Measurements from ENCODE around the gene EXO5. TPM values are rescaled to one million over a fixed set of nuclear protein-coding genes. Genes with fewer than 3 reads are reported as not detected.

EXO5 gene
- total and polyA plus RNA-seq, 2 of the 13 experiments (the other 11 are each of a cell fraction or from before 2014, with no cell fraction given) = 9.9 to 20.5 TPM

DNA sequence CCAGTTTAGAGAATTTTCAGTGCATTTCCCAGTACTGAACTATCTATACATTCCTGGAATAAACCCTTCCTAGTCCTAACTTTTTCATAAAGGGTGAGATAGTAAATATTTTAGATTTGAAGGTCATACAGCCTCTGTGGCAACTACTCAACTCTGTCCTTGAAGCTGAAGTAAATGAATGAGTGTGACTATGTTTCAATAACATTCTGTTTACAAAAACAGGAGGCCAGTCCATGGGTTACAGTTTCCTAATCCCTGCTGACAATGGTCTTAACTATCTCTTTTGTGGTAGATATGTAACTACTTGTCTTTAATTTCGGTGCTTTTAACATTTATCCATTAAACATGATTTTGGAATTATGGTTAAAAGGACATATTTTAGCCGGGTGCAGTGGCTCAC, 27.2 kb downstream of the EXO5 start (continued):
- TF ChIP-seq, protein P1, sequence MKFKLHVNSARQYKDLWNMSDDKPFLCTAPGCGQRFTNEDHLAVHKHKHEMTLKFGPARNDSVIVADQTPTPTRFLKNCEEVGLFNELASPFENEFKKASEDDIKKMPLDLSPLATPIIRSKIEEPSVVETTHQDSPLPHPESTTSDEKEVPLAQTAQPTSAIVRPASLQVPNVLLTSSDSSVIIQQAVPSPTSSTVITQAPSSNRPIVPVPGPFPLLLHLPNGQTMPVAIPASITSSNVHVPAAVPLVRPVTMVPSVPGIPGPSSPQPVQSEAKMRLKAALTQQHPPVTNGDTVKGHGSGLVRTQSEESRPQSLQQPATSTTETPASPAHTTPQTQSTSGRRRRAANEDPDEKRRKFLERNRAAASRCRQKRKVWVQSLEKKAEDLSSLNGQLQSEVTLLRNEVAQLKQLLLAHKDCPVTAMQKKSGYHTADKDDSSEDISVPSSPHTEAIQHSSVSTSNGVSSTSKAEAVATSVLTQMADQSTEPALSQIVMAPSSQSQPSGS (CRISPR knock-in tag; IDR thresholded peaks at IDR 0.05) = peak; percentile 47; the same call in 1 of the 2 replicates
- TF ChIP-seq ZEB1 (IDR thresholded peaks at IDR 0.05; ENCODE audit: insufficient replicate concordance, low read depth) = no peak
- TF ChIP-seq ZNF614 (CRISPR knock-in tag; IDR thresholded peaks at IDR 0.05; ENCODE audit: borderline replicate concordance) = no peak
- TF ChIP-seq HHEX (CRISPR knock-in tag; IDR thresholded peaks at IDR 0.05) = no peak
- peak; percentile 24; the same call in 1 of the 2 replicates for TF ChIP-seq ZNF878 (CRISPR knock-in tag; IDR thresholded peaks at IDR 0.05)
- no peak for TF ChIP-seq ZZZ3 (CRISPR knock-in tag; IDR thresholded peaks at IDR 0.05; ENCODE audit: borderline replicate concordance)
- no peak for TF ChIP-seq HOXA9 (CRISPR knock-in tag; IDR thresholded peaks at IDR 0.05; ENCODE audit: borderline replicate concordance)
- no peak for TF ChIP-seq CBX2 (IDR thresholded peaks at IDR 0.05; ENCODE audit: low read depth, low read length)
- no peak for TF ChIP-seq CBX2 (CRISPR knock-in tag; IDR thresholded peaks at IDR 0.05; ENCODE audit: low read depth)
- no peak for TF ChIP-seq ZNF543 (CRISPR knock-in tag; IDR thresholded peaks at IDR 0.05)
- no peak for TF ChIP-seq REXO4 (CRISPR knock-in tag; IDR thresholded peaks at IDR 0.05; ENCODE audit: borderline replicate concordance)
- TF ChIP-seq ZFY (CRISPR knock-in tag; IDR thresholded peaks at IDR 0.05) = no peak
- TF ChIP-seq ZNF33A (CRISPR knock-in tag; IDR thresholded peaks at IDR 0.05; ENCODE audit: borderline replicate concordance) = no peak
- TF ChIP-seq ZNF234 (CRISPR knock-in tag; conservative IDR thresholded peaks at IDR 0.05) = no peak
- peak; percentile 84; the same call in 1 of the 2 replicates for TF ChIP-seq SALL1 (CRISPR knock-in tag; IDR thresholded peaks at IDR 0.05)
- peak; percentile 40; the same call in 1 of the 2 replicates for TF ChIP-seq ZNF124 (CRISPR knock-in tag; IDR thresholded peaks at IDR 0.05)
- TF ChIP-seq, protein P2, sequence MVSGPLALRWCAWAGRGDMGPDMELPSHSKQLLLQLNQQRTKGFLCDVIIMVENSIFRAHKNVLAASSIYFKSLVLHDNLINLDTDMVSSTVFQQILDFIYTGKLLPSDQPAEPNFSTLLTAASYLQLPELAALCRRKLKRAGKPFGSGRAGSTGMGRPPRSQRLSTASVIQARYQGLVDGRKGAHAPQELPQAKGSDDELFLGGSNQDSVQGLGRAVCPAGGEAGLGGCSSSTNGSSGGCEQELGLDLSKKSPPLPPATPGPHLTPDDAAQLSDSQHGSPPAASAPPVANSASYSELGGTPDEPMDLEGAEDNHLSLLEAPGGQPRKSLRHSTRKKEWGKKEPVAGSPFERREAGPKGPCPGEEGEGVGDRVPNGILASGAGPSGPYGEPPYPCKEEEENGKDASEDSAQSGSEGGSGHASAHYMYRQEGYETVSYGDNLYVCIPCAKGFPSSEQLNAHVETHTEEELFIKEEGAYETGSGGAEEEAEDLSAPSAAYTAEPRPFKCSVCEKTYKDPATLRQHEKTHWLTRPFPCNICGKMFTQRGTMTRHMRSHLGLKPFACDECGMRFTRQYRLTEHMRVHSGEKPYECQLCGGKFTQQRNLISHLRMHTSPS (CRISPR knock-in tag; IDR thresholded peaks at IDR 0.05; ENCODE audit: low read depth) = no peak
- TF ChIP-seq ZNF136 (CRISPR knock-in tag; IDR thresholded peaks at IDR 0.05; ENCODE audit: low read depth) = no peak
- TF ChIP-seq, protein P3, sequence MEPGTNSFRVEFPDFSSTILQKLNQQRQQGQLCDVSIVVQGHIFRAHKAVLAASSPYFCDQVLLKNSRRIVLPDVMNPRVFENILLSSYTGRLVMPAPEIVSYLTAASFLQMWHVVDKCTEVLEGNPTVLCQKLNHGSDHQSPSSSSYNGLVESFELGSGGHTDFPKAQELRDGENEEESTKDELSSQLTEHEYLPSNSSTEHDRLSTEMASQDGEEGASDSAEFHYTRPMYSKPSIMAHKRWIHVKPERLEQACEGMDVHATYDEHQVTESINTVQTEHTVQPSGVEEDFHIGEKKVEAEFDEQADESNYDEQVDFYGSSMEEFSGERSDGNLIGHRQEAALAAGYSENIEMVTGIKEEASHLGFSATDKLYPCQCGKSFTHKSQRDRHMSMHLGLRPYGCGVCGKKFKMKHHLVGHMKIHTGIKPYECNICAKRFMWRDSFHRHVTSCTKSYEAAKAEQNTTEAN (CRISPR knock-in tag; conservative IDR thresholded peaks at IDR 0.05) = no peak; the same call in 1 of the 2 replicates
- TF ChIP-seq ZNF816 (CRISPR knock-in tag; IDR thresholded peaks at IDR 0.05; ENCODE audit: borderline replicate concordance) = no peak
- TF ChIP-seq NONO (IDR thresholded peaks at IDR 0.05) = no peak
- 0 out of 2 replicates have a peak, but pooled peaks have one; percentile 50 for TF ChIP-seq NONO (CRISPR knock-in tag; conservative IDR thresholded peaks at IDR 0.05)
- no peak for TF ChIP-seq ZNF788 (CRISPR knock-in tag; IDR thresholded peaks at IDR 0.05; ENCODE audit: borderline replicate concordance)
- TF ChIP-seq, protein P4, sequence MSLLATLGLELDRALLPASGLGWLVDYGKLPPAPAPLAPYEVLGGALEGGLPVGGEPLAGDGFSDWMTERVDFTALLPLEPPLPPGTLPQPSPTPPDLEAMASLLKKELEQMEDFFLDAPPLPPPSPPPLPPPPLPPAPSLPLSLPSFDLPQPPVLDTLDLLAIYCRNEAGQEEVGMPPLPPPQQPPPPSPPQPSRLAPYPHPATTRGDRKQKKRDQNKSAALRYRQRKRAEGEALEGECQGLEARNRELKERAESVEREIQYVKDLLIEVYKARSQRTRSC (CRISPR knock-in tag; IDR thresholded peaks at IDR 0.05; ENCODE audit: low read depth) = no peak
- TF ChIP-seq ZNF713 (CRISPR knock-in tag; IDR thresholded peaks at IDR 0.05) = no peak
- no peak for TF ChIP-seq ZNF333 (CRISPR knock-in tag; IDR thresholded peaks at IDR 0.05; ENCODE audit: borderline replicate concordance)
- TF ChIP-seq NR2F6 (IDR thresholded peaks at IDR 0.05) = peak; percentile 64
- peak; percentile 62; the same call in 1 of the 2 replicates for TF ChIP-seq NR2F6 (CRISPR knock-in tag; IDR thresholded peaks at IDR 0.05)
- TF ChIP-seq ZNF790 (CRISPR knock-in tag; IDR thresholded peaks at IDR 0.05; ENCODE audit: borderline replicate concordance) = no peak
